HL-60 (cell line): ENCODE results near the gene E2F3.

Experiments
- DNase-seq, 2 experiments: peaks; one replicate each; pipeline ENCODE4 v3.0.0-alpha.2; 2010 to 2020; ENCODE audit warnings: low read depth in 1 of 2, low spot score in 1 of 2
- H3K27ac ChIP-seq: fragments of 250-450 bp; sonication (Bioruptor Pico); replicated peaks from 2 replicates; pipeline ENCODE4 v1.5.1; 2020; ENCODE audit warnings: mild to moderate bottlenecking, moderate library complexity
- H3K27me3 ChIP-seq: fragments of 250-450 bp; sonication (Bioruptor Pico); 2 replicates; pipeline ENCODE4 v1.5.1; 2021; ENCODE audit warnings: mild to moderate bottlenecking, moderate library complexity; ENCODE audit not compliant: insufficient read depth, poor library complexity, severe bottlenecking
- H3K4me3 ChIP-seq: replicated peaks from 2 replicates; pipeline ENCODE4 v1.5.1; 2011; ENCODE audit warnings: mild to moderate bottlenecking, control low read depth, low read length; ENCODE audit not compliant: insufficient read depth
- GABPA ChIP-seq: IDR thresholded peaks from 2 replicates; pipeline ENCODE4 v1.6.1; 2012; ENCODE audit warnings: low read depth
- POLR2AphosphoS5 ChIP-seq: IDR thresholded peaks from 2 replicates; pipeline ENCODE4 v1.6.1; 2012; ENCODE audit warnings: low read depth
- REST ChIP-seq: IDR thresholded peaks from 2 replicates; pipeline ENCODE4 v1.6.1; 2012; ENCODE audit warnings: low read depth; ENCODE audit not compliant: insufficient replicate concordance
- SPI1 ChIP-seq: IDR thresholded peaks from 2 replicates; pipeline ENCODE4 v1.6.1; 2012; ENCODE audit warnings: low read depth, mild to moderate bottlenecking, borderline replicate concordance
- TF ChIP-seq, protein P1 (sequence below): IDR thresholded peaks from one replicate; pipeline ENCODE4 v1.5.1; 2011; ENCODE audit warnings: low read length, control low read depth, inconsistent platforms; ENCODE audit not compliant: insufficient read depth

The E2F3 gene

GRCh38 chr6:20408851-20409250 is 7.2 kb downstream of the E2F3 start:
- Histone ChIP-seq H3K27ac (no peak overlapping the region), H3K27me3 (no peaks in the 10 kb centered on the region)
- TF ChIP-seq POLR2AphosphoS5, result no peak
- no peak for TF ChIP-seq GABPA
- TF ChIP-seq, protein P1, sequence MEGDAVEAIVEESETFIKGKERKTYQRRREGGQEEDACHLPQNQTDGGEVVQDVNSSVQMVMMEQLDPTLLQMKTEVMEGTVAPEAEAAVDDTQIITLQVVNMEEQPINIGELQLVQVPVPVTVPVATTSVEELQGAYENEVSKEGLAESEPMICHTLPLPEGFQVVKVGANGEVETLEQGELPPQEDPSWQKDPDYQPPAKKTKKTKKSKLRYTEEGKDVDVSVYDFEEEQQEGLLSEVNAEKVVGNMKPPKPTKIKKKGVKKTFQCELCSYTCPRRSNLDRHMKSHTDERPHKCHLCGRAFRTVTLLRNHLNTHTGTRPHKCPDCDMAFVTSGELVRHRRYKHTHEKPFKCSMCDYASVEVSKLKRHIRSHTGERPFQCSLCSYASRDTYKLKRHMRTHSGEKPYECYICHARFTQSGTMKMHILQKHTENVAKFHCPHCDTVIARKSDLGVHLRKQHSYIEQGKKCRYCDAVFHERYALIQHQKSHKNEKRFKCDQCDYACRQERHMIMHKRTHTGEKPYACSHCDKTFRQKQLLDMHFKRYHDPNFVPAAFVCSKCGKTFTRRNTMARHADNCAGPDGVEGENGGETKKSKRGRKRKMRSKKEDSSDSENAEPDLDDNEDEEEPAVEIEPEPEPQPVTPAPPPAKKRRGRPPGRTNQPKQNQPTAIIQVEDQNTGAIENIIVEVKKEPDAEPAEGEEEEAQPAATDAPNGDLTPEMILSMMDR, result no peak
- no peak for TF ChIP-seq SPI1
- TF ChIP-seq REST, result no peak

GRCh38 chr6:20409427-20409971 is 7.8 kb downstream of the E2F3 start:
- no peak for DNase-seq
- Histone ChIP-seq H3K4me3 (no peak overlapping the region), H3K27me3 (no peaks in the 10 kb centered on the region), H3K27ac (no peak overlapping the region)
- TF ChIP-seq POLR2AphosphoS5, result no peak
- TF ChIP-seq, protein P1, result no peak
- no peak for TF ChIP-seq SPI1
- TF ChIP-seq GABPA, result no peak
- TF ChIP-seq REST, result no peak

More at GRCh38 chr6:20408851-20409250, 7.2 kb downstream of the E2F3 start:
- H3K4me3 ChIP-seq, result no peak overlapping the region
- no peak for DNase-seq

DNA sequence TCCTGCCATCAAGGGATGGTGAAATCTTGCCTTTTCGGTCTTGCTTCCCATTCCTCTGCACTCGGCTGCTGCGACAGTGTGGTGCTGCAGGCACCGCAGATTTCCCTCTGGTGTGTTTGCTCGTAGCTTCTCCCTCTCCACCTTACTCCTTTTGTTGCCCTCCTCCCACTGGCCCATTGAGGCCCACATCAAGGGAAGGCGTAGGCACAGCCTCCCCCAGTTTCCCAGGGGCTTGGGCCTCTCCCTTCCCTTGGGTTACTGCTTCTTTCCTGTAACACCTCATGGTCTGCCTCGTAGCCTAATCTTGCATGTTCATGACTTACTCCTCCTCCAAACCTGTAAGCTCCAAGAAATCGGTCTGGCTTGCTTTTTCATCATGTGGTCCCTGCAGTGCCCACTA is 9.9 kb downstream of the E2F3 start:
- no peak overlapping the region for H3K4me3 ChIP-seq
- no peak overlapping the region for H3K27ac ChIP-seq
- TF ChIP-seq SPI1, result no peak
- TF ChIP-seq, protein P1, result no peak
- no peak for TF ChIP-seq GABPA
- no peak for TF ChIP-seq REST
- no peaks in the 10 kb centered on the region for H3K27me3 ChIP-seq
- DNase-seq, result peak in 1 of 2 experiments; percentile 34
